GM21390 (cell line): ENCODE results near the gene EME1.
"Not testable (repeated sequence)": the region's sequence is repeated elsewhere in the genome, so short reads cannot be mapped to it uniquely, and the experiment has no call there.

Source experiments
- ATAC-seq: cut with Tn5 transposase; IDR thresholded peaks from one replicate; pipeline ENCODE4 v1.9.1; 2021; ENCODE audit not compliant: unreplicated experiment

The EME1 gene

GRCh38 chr17:50424996-50425681 lies 52.1 kb downstream of the EME1 start:
- no peak for ATAC-seq

- peak; percentile 54 for ATAC-seq
Measured at GRCh38 chr17:50425682-50426471, 52.8 kb downstream of the EME1 start, which contains the start of gene ACSF2. Gene ACSF2 (plus strand): TSS chr17:50426218. CDS start chr17:50426262, 44 bp downstream.

DNA sequence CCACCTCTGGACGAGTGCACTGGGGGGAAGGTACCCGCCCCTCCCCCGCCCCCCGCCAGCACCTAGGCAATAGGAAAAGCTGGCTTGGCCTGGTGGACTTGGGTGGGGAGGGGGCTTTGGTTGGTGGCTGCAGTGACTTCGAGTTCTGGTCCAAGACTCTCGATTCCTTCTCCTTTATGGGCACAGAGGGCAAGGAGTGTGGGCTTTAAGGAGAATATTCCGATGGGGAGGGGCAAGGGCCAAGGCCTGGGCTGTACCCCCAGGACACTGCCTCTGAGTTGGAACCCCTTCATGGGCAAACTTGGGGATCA lies 53.4 kb downstream of the EME1 start:
- ATAC-seq: no peak

GRCh38 chr17:50426814-50427787 lies 54.1 kb downstream of the EME1 start:
- no peak for ATAC-seq

DNA sequence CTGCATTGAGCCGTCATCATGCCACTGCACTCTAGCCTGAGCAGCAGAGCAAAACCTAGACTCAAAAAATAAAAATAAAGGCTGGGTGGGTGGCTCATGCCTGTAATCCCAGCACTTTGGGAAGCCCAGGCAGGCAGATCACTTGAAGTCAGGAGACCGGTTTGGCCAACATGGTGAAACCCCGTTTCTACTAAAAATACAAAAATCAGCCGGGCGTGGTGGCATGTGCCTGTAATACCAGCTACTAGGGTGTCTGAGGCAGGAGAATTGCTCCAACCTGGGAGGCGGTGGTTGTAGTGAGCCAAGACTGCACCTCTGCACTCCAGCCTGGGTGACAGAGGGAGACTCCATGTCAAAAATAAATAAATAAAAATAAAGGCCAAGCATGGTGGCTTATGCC lies 55.1 kb downstream of the EME1 start:
- not testable (repeated sequence) for ATAC-seq

DNA sequence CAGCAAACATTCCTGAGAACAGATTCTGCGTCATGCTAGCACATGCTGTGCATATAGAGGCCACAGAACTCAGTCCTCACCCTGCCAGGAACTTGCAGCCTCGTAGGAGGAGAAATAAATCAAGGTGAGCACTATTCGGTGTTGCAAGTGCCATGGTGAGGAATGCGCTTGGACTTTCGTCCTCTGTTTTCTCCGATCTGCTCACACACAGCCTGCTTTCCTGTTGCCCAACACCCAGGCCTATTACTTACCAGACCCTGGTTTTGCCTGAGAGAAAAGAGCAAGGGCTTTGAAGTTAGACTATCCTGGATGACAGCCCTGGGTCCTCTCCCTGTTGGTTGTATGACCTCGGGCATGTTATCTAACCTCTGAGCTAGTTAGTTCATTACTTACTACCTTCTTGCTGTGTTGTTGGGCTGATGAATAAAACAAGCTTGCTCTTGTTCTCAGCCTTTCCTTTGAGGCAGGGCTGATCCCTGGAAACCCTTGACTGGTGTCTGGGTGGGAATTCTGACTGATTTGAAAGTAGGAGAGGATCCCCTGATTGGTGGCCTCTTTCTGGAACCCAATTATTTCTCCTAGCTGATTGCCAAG lies 55.9 kb downstream of the EME1 start:
- no peak for ATAC-seq

GRCh38 chr17:50429793-50430192 lies 56.8 kb downstream of the EME1 start:
- no peak for ATAC-seq
